Right renal cortex interstitium (tissue), 3 donors: Measurements from ENCODE around the gene EFS. TPM values are rescaled to one million over a fixed set of nuclear protein-coding genes. Genes with fewer than 3 reads are reported as not detected.
"Not testable (repeated sequence)": the region's sequence is repeated elsewhere in the genome, so short reads cannot be mapped to it uniquely, and the experiment has no call there.

ENCODE experiments used
- DNase-seq, 3 donors: peaks; one replicate each; pipeline ENCODE4 v3.0.0-alpha.2; 2013; ENCODE audit warnings: low read depth in 3 of 3, low spot score in 2 of 3
- polyA plus RNA-seq, 3 donors: library from polyadenylated mRNA; unstranded; fragments of 120-200 nt; gene quantifications; one replicate each; pipeline ENCODE4 v1.2.1, GENCODE V29; 2013; ENCODE audit not compliant: insufficient read length in 3 of 3

The EFS gene
- polyA plus RNA-seq, 3 donors = 28.1 to 29.7 (median 29.5) TPM

DNA sequence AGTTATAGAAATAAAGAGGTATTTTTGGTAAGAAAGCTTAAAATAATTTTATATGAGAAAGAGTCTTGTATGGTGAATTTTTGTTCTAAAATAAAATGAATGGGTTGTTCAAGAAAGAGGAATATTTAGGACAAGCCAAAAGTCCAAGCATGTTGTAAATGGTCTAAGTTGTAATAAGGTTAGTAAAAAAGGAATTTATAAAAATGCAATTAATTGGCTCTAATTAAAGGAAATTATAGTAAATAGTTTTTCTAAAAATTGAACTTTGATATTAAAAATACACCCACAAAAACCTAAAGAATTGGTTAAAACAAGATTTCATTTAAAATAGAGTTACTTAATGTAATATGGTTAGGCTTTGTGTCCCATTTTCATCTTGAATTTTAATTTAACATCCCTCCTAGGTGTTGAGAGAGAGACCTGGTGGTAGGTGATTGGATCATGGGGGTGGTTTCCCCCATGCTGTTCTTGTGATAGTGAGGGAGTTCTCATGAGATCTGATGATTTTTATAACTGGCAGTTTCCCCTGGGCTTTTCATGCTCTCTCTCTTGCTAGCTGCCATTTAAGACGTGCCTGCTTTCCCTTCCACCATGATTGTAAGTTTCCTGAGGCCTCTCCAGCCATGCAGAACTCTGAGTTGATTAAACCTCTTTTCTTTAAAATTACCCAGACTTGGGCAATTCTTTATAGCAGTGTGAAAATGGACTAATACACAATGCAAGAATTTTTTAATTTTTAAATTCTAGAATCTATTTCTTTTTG lies 25.3 kb downstream of the EFS start:
- DNase-seq = no peak

DNA sequence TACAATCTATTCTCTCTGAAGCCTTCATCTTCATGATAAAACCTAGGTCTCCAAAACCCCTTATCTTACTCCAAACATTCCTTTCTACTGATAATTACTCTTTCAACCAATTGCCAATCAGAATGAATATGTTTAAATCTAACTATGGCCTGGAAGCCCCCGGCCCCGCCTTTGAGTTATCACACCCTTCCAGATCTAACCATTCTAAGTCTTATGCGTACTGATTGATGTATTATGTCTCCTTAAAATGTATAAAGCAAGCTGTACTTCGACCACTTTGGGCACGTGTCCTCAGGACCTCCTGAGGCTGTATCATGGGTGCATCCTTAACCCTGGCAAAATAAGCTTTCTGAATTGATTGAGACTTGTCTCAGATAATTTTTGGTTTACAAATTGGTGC lies 29.3 kb downstream of the EFS start:
- no peak for DNase-seq

DNA sequence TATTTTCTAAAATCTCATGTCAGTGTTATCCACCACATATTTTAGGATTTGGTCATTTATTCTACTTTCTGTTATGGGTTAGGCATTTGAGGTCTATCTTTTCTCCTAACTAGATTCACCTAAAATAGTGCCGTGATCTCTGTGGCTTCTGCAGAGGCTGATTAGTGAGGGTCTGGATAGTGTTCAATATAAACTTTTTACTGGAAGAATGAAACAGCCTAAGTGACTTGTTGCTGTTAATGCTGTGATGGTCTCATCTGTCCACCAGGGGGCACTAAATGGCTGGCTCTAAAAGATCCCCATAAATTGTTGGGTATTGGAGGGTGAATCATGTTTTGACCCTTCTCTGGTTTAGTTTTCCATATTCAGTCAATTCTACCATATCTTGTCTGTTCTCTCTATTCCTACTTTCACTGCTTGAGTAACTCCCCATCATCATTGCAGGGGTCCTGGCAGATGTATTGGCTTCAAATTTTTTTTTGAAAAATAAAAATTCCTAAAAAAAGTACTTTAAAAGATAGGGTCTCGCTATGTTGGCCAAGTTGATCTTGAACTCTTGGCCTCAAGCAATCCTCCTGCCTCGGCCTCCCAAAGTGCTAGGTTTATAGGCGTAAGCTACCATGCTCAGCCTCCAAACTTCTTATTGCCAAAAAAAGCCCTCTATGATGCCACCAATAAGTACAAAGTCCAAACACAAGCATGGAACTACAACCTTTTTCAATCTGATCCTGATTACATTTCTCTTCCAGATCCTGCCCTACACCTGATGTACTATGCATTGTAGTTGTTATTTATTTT lies 36.8 kb downstream of the EFS start:
- DNase-seq = peak in 2 of 3 donors; percentile 61 to 69

DNA sequence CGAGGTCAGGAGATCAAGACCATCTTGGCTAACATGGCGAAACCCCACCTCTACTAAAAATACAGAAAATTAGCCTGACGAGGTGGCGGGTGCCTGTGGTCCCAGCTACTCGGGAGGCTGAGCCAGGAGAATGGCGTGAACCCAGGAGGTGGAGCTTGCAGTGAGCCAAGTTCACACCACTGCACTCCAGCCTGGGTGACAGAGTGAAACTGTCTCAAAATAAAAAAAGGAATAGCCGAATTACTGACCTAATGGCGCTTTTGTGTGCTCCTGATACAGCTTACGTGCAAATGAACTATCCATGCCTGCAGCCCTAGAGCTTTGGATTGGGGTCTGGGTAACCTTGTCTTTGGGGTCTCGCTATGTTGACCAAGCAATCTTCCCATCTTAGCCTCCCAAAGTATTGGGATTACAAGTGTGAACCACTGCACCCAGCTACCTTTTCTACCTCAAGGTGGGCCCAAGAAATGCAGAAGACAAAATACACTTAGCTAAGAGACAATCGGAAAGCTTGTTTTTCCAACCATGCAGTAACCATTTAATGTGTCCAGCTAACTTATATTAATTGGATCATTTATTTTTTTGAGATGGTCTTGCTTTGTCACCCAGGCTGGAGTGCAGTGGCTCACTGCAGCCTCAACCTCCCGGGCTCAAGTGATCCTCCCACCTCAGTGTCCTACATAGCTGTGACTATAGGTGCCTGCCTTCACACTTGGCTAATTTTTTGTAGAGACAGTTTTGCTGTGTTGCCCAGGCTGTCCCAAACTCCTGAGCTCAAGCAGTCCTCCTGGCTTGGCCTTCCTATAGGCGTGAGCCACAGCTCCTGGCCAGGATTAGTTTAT lies 38.3 kb downstream of the EFS start:
- no peak for DNase-seq

DNA sequence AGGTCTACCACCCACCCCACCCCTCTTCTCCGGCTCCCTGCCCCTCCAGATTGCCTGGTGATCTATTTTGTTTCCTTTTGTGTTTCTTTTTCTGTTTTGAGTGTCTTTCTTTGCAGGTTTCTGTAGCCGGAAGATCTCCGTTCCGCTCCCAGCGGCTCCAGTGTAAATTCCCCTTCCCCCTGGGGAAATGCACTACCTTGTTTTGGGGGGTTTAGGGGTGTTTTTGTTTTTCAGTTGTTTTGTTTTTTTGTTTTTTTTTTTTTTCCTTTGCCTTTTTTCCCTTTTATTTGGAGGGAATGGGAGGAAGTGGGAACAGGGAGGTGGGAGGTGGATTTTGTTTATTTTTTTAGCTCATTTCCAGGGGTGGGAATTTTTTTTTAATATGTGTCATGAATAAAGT lies 39.2 kb downstream of the EFS start:
- DNase-seq = not testable (repeated sequence)

DNA sequence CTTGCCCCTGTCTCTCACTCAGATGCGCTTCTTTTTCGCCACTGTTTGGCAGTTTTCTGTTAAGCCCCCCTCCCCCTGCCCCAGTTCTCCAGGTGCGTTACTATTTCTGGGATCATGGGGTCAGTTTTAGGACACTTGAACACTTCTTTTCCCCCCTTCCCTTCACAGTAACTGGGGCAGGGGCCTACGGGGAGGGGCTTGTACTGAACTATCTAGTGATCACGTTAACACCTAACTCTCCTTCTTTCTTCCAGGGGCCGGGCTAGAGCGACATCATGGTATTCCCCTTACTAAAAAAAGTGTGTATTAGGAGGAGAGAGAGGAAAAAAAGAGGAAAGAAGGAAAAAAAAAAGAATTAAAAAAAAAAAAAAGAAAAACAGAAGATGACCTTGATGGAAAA lies 40.0 kb downstream of the EFS start:
- no peak for DNase-seq

DNA sequence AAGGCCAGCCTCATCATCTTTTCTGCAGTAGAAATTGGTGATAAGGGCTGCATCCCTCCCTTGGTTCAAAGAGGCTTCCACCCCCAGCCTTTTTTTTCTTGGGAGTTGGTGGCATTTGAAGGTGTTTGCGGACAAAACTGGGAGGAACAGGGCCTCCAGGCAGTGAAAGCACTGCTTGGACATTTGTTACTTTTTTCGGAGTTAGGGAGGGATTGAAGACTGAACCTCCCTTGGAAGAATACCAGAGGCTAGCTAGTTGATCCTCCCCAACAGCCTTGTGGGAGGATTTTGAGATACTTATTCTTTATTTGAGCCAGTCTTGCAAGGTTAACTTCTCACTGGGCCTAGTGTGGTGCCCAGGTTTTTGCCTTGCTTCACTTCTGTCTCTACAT lies 40.5 kb downstream of the EFS start:
- DNase-seq = no peak

DNA sequence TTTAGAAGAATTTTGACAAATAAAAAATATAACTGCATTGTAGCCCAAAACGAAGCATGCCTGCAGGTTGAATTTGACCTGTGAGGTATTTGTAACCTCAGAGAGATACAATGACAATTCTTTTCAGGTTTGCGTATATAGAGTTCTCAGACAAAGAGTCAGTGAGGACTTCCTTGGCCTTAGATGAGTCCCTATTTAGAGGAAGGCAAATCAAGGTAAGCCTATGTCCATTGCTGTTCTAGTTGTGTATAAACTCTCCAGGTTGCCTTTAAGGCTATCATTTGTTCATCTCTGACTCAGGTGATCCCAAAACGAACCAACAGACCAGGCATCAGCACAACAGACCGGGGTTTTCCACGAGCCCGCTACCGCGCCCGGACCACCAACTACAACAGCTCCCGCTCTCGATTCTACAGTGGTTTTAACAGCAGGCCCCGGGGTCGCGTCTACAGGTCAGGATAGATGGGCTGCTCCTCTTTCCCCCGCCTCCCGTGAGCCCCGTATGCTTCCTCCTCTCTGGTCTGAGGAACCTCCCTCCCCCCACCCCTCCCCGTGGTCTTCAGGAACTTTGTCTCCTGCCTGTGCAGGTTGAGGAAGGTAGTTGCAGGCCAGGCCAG lies 41.0 kb downstream of the EFS start:
- DNase-seq = no peak

DNA sequence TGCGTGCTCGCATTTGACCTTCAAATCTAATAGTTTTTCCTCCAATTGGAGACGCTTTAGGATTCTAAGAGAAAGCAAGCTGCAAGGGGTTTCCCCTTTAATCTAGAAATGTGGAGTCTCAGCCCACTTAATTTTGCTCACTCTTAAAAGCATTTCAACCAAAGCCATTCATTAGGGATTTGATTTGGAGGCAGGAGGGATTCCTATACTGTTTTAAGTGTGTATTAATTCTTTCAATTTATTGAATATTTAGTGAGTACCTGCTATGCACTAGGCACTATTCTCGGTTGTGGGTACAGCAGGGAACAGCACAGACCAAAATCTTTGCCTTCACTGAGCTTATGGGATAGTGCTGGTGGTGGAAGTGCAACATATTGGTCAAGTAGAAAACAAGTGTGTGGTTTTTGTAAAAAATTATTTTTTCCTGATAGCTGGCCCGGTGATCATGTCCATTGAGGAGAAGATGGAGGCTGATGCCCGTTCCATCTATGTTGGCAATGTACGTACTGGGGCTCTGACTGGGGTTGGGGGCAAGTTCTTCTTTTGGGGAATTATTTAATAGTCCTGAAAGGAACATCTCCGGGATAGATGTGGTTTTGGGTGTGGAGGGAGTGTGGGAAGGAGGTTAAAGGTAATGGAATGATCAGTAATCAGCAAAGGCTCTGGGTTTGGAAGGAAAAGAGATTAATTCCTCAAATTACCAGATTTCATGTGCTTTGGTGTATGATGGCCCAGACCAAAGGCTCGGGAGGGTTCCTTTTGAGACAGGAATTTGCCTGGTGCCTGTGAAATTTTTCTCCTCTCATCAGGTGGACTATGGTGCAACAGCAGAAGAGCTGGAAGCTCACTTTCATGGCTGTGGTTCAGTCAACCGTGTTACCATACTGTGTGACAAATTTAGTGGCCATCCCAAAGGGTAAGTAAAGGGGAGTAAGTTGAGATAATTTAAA lies 42.1 kb downstream of the EFS start:
- no peak for DNase-seq

DNA sequence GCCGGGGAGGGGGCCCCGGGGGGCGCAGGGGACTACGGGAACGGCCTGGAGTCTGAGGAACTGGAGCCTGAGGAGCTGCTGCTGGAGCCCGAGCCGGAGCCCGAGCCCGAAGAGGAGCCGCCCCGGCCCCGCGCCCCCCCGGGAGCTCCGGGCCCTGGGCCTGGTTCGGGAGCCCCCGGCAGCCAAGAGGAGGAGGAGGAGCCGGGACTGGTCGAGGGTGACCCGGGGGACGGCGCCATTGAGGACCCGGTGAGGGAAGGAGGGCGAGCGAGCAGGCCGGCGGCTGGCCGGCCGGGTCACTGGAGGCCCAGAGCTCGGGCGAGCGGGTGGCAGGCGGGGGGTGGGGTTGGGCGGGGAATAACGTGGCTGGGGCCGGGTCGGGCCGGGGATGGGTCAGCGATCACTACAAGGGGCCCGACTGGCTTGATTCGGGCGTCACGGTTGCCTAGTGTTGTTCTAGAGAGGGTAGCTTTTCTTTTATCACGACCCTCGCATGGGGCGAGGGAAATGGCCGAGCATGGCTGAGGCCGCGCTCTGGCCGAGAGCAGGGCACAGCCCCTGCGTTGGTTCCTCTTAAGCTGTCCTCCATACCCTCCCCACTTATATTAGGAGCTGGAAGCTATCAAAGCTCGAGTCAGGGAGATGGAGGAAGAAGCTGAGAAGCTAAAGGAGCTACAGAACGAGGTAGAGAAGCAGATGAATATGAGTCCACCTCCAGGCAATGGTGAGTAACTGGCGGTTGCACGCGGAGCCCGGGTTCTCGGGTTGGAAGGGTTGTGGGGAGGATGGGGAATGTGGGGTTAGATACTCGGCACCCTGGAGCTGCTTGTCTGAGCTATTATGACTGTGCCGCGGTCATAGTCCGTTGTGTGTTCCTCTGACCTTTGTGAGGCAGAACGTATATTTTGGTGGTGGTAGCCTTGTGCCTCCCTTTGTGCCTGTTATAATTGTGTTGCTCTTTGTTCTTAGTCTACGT lies 43.1 kb downstream of the EFS start:
- DNase-seq = no peak

DNA sequence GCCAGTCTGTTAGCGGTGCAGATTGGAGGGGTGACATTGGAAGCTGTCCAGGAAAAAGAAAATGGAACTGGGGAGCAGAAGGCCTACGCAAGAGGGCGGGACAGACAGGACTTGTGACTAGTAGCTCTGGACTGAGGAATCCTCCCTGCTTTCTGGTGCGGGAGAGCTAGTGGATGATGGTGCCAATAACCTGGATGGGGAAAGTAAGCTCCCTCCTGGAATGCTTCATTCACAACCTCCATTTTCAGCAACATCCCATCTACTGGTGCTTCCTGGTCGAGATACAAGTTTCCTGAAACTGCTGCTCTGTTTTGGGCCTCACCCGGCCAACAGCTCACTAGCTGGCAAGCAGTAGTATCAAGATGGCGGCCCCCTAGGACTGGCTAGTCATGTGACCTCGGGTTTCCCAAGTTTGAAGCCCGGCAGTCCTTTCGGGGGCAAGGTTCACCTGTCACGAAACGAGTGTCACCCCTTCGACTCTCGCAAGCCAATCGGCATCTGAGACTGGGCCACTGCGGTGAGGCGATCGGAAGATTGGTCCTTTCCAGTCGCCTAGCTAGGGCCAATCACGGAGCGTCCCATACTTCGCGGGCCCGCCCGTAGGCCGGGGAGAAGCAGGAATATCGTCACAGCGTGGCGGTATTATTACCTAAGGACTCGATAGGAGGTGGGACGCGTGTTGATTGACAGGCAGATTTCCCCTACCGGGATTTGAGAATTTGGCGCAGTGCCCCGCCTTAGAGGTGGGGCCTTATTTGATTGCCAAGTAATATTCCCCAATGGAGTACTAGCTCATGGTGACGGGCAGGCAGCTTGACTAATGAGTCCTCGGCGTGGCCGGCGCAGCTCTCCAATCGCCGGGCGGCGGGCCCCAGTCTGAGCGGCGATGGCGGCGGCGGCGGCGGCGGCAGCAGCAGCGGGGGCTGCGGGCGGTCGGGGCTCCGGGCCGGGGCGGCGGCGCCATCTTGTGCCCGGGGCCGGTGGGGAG lies 44.1 kb downstream of the EFS start, which contains the start of gene PABPN1:
Gene PABPN1 (plus strand): TSS at position 874 of the 988 bp plus-strand sequence. CDS start 13 bp downstream, at position 887.
- peak; percentile 100 for DNase-seq

DNA sequence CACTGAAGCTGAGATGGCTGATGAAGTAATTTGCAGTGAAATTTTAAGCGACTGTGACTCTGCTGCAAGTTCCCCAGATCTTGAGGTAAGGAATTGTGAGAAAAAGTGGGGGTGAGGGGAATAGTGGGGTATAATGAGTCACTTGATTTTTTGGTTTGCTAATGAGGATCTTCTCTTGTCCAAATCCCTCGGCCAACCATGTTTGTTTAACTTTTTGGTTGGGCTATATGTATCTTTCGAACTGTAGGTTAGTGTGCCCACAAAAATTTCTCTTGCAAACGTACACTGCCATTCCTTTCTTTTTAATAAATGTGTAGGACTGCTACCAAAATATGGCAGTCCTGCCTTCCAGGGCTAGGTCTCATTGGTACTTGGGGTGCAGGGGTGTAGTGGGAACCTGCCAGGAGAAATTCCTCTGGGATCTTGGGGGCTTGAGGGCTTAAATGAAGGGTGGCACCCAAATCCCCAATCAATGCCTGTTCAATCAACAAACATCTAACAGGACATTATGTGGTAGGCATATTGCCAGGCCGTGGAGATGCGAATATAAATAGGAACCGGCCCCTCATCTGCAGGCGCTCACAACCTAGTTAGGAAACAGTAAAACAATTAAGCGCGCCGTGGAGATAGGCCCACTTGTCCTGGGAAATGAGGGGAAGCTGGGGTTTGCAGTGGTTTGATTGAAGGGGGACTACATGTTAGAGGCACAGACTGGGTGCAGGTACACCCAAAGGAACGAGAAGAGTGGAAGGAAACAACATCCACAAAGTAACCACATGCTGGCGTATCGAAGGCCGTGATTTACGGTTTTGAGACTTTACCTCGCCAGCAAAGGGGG lies 45.0 kb downstream of the EFS start:
- no peak for DNase-seq

DNA sequence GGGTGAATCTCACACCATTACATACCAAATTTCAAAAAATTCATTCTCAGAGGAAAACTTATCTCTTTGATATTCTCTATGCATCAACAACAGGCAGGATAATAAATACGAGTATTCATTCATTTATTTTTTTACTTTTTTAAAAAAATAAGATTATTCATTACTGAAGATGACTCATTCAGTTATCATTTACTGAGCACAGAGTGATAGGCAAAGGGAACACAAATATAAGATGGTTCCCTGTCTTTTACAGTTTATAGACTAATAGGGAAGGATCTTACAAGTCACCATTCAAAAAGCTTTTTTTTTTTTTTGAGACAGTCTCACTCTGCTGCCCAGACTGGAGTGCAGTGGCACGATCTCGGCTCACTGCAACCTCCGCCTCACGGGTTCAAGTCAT lies 48.7 kb downstream of the EFS start:
- DNase-seq = no peak

DNA sequence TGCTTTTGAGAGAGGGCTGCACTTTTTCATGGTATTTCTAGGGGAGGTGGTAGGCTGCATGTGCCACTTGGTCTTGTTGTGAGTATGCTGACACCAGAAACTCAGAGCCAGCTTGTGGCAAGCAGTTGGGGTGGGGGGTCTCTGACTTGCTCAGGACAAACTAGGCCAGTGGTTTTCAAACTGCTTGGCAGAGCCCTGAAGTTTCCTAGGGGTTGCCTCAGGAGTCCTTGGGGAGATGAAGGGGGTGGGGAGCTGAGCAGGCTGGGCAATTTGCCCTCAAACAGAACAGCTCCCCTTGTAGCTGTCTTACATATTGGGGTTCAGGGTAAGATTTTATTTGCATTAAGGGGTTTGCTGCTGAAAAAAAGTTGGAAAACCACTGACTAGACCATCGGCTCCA lies 54.4 kb downstream of the EFS start:
- DNase-seq = no peak

DNA sequence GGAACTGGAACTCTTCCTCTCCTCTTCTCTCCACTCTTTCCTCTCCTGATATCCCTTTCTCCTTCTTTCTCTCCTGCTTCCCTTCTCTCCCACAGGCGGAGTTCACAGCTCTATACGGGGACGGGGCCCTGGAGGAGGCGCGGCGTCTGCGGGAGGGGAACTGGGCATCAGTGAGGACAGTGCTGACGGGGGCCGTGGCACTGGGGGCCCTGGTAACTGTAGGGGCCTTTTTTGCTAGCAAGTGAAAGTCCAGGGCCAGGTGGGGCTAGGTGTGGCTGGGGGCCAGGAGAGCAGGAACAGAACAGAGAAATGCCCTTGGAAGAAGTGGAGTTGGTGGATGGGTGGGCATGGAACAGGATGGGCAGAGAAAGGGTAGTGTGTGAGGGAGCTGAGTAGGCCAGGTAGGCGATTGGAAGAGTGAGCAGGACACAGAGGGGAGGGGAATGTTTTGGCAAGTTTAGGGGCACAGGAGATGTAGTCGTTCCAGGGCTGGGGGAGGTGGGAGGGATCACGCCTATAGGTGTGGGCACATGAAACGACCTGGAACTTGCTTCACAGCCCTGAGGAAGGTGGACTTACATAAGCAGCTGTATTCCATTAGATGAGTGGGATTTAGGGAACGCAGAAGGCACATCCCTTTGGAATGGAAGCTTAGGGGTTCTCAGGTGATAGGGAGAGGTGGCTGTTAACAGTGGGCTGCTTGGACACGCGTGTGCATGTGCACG lies 56.1 kb downstream of the EFS start:
- DNase-seq = no peak
